ENCODE data around the gene JAZF1.

- TF ChIP-seq CTCF (conservative IDR thresholded peaks at IDR 0.05 in 1 of 2, IDR thresholded peaks at IDR 0.05 in 1 of 2; ENCODE audit: extremely low read depth in 1 of 2, insufficient read depth in 1 of 2, low read depth in 1 of 2, low read length in 2 of 2): no peak
- TF ChIP-seq EZH2 (IDR thresholded peaks at IDR 0.05; ENCODE audit: borderline replicate concordance, low read length): no peak
Measured at GRCh38 chr7:28200598-28200997, 20.0 kb upstream of the JAZF1 start.

Measured in mammary epithelial cell (primary cell).